ENCODE results near the gene CA12. TPM values are rescaled to one million over a fixed set of nuclear protein-coding genes. Genes with fewer than 3 reads are reported as not detected.

The CA12 gene
- total and polyA plus RNA-seq, 2 donors (not counting 3 experiments of a cell fraction or from before 2014, with no cell fraction given) = 1.1 to 5.9 TPM

- Histone ChIP-seq H3K27me3 (ENCODE audit: control insufficient read depth in 2 of 2, insufficient read depth in 2 of 2, low read length in 2 of 2) (no peaks in the 10 kb centered on the region), H2AFZ (ENCODE audit: low read depth, low read length) (no peak overlapping the region), H4K20me1 (replicated peaks; ENCODE audit: control insufficient read depth, extremely low read depth, insufficient read depth, low read length) (no peaks in the 10 kb centered on the region), H3K36me3 (ENCODE audit: control insufficient read depth in 2 of 2, extremely low read depth in 1 of 2, insufficient read depth in 2 of 2, low read length in 2 of 2) (no peaks in the 10 kb centered on the region), H3K27ac (ENCODE audit: insufficient read depth, low read depth, low read length) (no peak overlapping the region), H3K9me1 (replicated peaks; ENCODE audit: control insufficient read depth, extremely low read depth, insufficient read depth, low read length) (no peaks in the 10 kb centered on the region), H3K4me1 (ENCODE audit: control insufficient read depth, extremely low read depth, insufficient read depth, low read length) (no peaks in the 10 kb centered on the region), H3K79me2 (ENCODE audit: control insufficient read depth, insufficient read depth, low read length) (no peaks in the 10 kb centered on the region), H3K9ac (replicated peaks; ENCODE audit: extremely low read depth, insufficient read depth, low read length) (no peak overlapping the region), H3K9me3 (replicated peaks; ENCODE audit: control insufficient read depth, insufficient read depth, low read length) (no peaks in the 10 kb centered on the region), H3K4me3 (replicated peaks in 1 of 3; ENCODE audit: insufficient read depth in 1 of 3, low read depth in 1 of 3, low read length in 3 of 3) (no peak overlapping the region), H3K4me2 (ENCODE audit: insufficient read depth, low read length) (no peak overlapping the region)
- DNase-seq (ENCODE audit: low read depth, low spot score) (no peak), FAIRE-seq (no peak)
- ChIA-PET CTCF (interaction anchor here (0.9 kb wide), 1 partner anchor 12 kb away, joined by 3 read pairs; no protein-coding TSS in a partner anchor), POLR2A (no interaction called here)
- intact Hi-C loops (cut with micrococcal nuclease) (no loop called here), dilution Hi-C loops (cut with MboI; ENCODE audit: extremely low pct_ligation_motif_present, low sequenced_read_pairs) (no loop called here)
- BruUV-seq (replicated peaks) = no TSS peak
- TF ChIP-seq MAX (IDR thresholded peaks at IDR 0.05; ENCODE audit: insufficient read depth, insufficient read length) (no peak), JUN (IDR thresholded peaks at IDR 0.05; ENCODE audit: borderline replicate concordance, insufficient read depth, insufficient read length, low read depth) (no peak), POLR2AphosphoS5 (IDR thresholded peaks at IDR 0.05; ENCODE audit: insufficient read depth, low read depth, low read length) (no peak), GATA2 (IDR thresholded peaks at IDR 0.05; ENCODE audit: insufficient read depth, insufficient read length, low read depth, low read length) (no peak), POLR2A (IDR thresholded peaks at IDR 0.05; ENCODE audit: low read depth, low read length) (no peak), CTCF (IDR thresholded peaks at IDR 0.05; ENCODE audit: extremely low read depth in 1 of 2, insufficient read depth in 1 of 2, low read depth in 1 of 2, low read length in 2 of 2) (no peak), MYC (IDR thresholded peaks at IDR 0.05; ENCODE audit: low read depth, low read length) (no peak), FOS (IDR thresholded peaks at IDR 0.05; ENCODE audit: borderline replicate concordance, insufficient read depth, low read length) (no peak), EZH2 (IDR thresholded peaks at IDR 0.05; ENCODE audit: borderline replicate concordance, low read depth, low read length, severe bottlenecking) (no peak)
These were observed 57.7 kb downstream of the CA12 start for GRCh38 chr15:63323798-63324563.

Measured in endothelial cell of umbilical vein (primary cell).